Measurements from ENCODE around the gene KCTD5.

Gene KCTD5

GRCh38 chr16:2734844-2735515 lies 52.7 kb downstream of the KCTD5 start:
- no peak for DNase-seq

- DNase-seq: no peak
Observed at GRCh38 chr16:2736476-2737237, 54.3 kb downstream of the KCTD5 start.

- DNase-seq: no peak
Observed at GRCh38 chr16:2737238-2737605, 54.9 kb downstream of the KCTD5 start.

- no peak for DNase-seq
Observed at GRCh38 chr16:2737895-2738418, 55.6 kb downstream of the KCTD5 start.

- DNase-seq: no peak
Observed at GRCh38 chr16:2738615-2739014, 56.3 kb downstream of the KCTD5 start.

GRCh38 chr16:2739625-2740430 lies 57.5 kb downstream of the KCTD5 start:
- peak in 1 of 3 experiments; percentile 33 for DNase-seq

GRCh38 chr16:2740476-2740875 lies 58.2 kb downstream of the KCTD5 start:
- DNase-seq: no peak

- DNase-seq: no peak
Observed at GRCh38 chr16:2741168-2741567, 58.8 kb downstream of the KCTD5 start.

- no peak for DNase-seq
Observed at GRCh38 chr16:2742323-2743006, 60.1 kb downstream of the KCTD5 start.

GRCh38 chr16:2743007-2743810 lies 60.9 kb downstream of the KCTD5 start:
- DNase-seq: no peak

GRCh38 chr16:2744711-2745110 lies 62.4 kb downstream of the KCTD5 start:
- no peak for DNase-seq

- DNase-seq: no peak
Observed at GRCh38 chr16:2745116-2745890, 63.0 kb downstream of the KCTD5 start.

GRCh38 chr16:2745961-2746360 lies 63.6 kb downstream of the KCTD5 start:
- DNase-seq: no peak

GRCh38 chr16:2748757-2749455 lies 66.6 kb downstream of the KCTD5 start:
- DNase-seq: peak in 1 of 3 experiments; percentile 53

GRCh38 chr16:2749476-2749875 lies 67.2 kb downstream of the KCTD5 start:
- DNase-seq: no peak

- DNase-seq: no peak
Observed at GRCh38 chr16:2749936-2750335, 67.6 kb downstream of the KCTD5 start.

- peak in 1 of 3 experiments; percentile 68 for DNase-seq
Observed at GRCh38 chr16:2751577-2752034, 69.3 kb downstream of the KCTD5 start.

- DNase-seq: peak; percentile 98 to 99 (median 99)
Observed at GRCh38 chr16:2752035-2752849, 69.9 kb downstream of the KCTD5 start, which contains the start of gene SRRM2. SRRM2 (plus strand) TSS chr16:2752638; CDS start chr16:2756365, 3,727 bp downstream.

Measured in NCI-H1417 (cell line).